Brain pericyte (primary cell): ENCODE data around the gene NOX4.
"Not testable (repeated sequence)": the region's sequence is repeated elsewhere in the genome, so short reads cannot be mapped to it uniquely, and the experiment has no call there.

ENCODE experiments used
- DNase-seq: peaks from one replicate; pipeline ENCODE4 v3.0.0-alpha.2; 2012; ENCODE audit warnings: low read depth, low spot score

The NOX4 gene

GRCh38 chr11:89458716-89459115 is 32.5 kb downstream of the NOX4 start:
- DNase-seq = no peak

- DNase-seq = no peak
Observed at GRCh38 chr11:89457190-89457589, 34.0 kb downstream of the NOX4 start.

- DNase-seq = no peak
Observed at GRCh38 chr11:89456681-89457080, 34.5 kb downstream of the NOX4 start.

- DNase-seq = no peak
Observed at GRCh38 chr11:89452780-89453179, 38.4 kb downstream of the NOX4 start.

GRCh38 chr11:89447845-89448244 is 43.3 kb downstream of the NOX4 start:
- no peak for DNase-seq

GRCh38 chr11:89443361-89444322 is 47.5 kb downstream of the NOX4 start:
- no peak for DNase-seq

- no peak for DNase-seq
Observed at GRCh38 chr11:89442801-89443200, 48.4 kb downstream of the NOX4 start.

GRCh38 chr11:89441606-89442005 is 49.6 kb downstream of the NOX4 start:
- no peak for DNase-seq

GRCh38 chr11:89437317-89437716 is 53.9 kb downstream of the NOX4 start:
- no peak for DNase-seq

GRCh38 chr11:89436071-89436470 is 55.1 kb downstream of the NOX4 start:
- DNase-seq = no peak

GRCh38 chr11:89433278-89433677 is 57.9 kb downstream of the NOX4 start:
- no peak for DNase-seq

- DNase-seq = not testable (repeated sequence)
Observed at GRCh38 chr11:89432182-89432581, 59.0 kb downstream of the NOX4 start.

- not testable (repeated sequence) for DNase-seq
Observed at GRCh38 chr11:89426501-89426900, 64.7 kb downstream of the NOX4 start.

GRCh38 chr11:89421718-89422117 is 69.5 kb downstream of the NOX4 start:
- no peak for DNase-seq

- no peak for DNase-seq
Observed at GRCh38 chr11:89420981-89421380, 70.2 kb downstream of the NOX4 start.

GRCh38 chr11:89416961-89417360 is 74.2 kb downstream of the NOX4 start:
- no peak for DNase-seq

- DNase-seq = not testable (repeated sequence)
Observed at GRCh38 chr11:89411112-89411511, 80.1 kb downstream of the NOX4 start.

GRCh38 chr11:89410666-89411065 is 80.5 kb downstream of the NOX4 start:
- not testable (repeated sequence) for DNase-seq

GRCh38 chr11:89408441-89408840 is 82.7 kb downstream of the NOX4 start:
- DNase-seq = not testable (repeated sequence)

GRCh38 chr11:89405629-89406028 is 85.5 kb downstream of the NOX4 start:
- DNase-seq = no peak

- DNase-seq = not testable (repeated sequence)
Observed at GRCh38 chr11:89391654-89392053, 99.5 kb downstream of the NOX4 start.

- not testable (repeated sequence) for DNase-seq
Observed at GRCh38 chr11:89387501-89387900, 103.7 kb downstream of the NOX4 start.

- not testable (repeated sequence) for DNase-seq
Observed at GRCh38 chr11:89382986-89383385, 108.2 kb downstream of the NOX4 start.
